K562 treated with DMSO at 1 percent for 48 hours (cell line): Measurements from ENCODE around the gene NEK3. TPM values are rescaled to one million over a fixed set of nuclear protein-coding genes. Genes with fewer than 3 reads are reported as not detected.

ENCODE experiments used
- total RNA-seq: library from RNA; unstranded; fragments of 300-600 nt; gene quantifications from 2 replicates; pipeline ENCODE4 v1.2.3, GENCODE V29; 2022; ENCODE audit warnings: low replicate concordance; ENCODE audit errors: extremely low read depth

Gene NEK3
- total RNA-seq = not detected in 2 replicates

GRCh38 chr13:52159159-52159982 lies at the start of gene NEK3:
Gene NEK3 (minus strand): TSS chr13:52159597. CDS start chr13:52156191, 3,406 bp downstream.

GRCh38 chr13:52128714-52129700 lies 30.4 kb downstream of the NEK3 start, which contains the start of gene NEK5:
Gene NEK5 (minus strand): TSS chr13:52129073. CDS start chr13:52127482, 1,591 bp downstream.

Other genes with a start within 250 kb of the NEK3 start
- not detected in 2 replicates for gene ATP7B, start 148.1 kb downstream of the NEK3 start, total RNA-seq
- not detected in 2 replicates for gene ALG11, start 147.2 kb downstream of the NEK3 start, total RNA-seq
- gene UTP14C, start 134.9 kb downstream of the NEK3 start, total RNA-seq = not detected in 2 replicates
- gene NEK5, start 30.5 kb downstream of the NEK3 start, total RNA-seq = not detected in 2 replicates
- gene THSD1, start 246.6 kb upstream of the NEK3 start, total RNA-seq = not detected in 2 replicates